ENCODE data around the gene ZNF81. TPM values are rescaled to one million over a fixed set of nuclear protein-coding genes. Genes with fewer than 3 reads are reported as not detected.

ZNF81 gene
- total and polyA plus RNA-seq, 2 of the 13 experiments (the other 11 are each of a cell fraction or from before 2014, with no cell fraction given), result 1.4 to 3.2 TPM

DNA sequence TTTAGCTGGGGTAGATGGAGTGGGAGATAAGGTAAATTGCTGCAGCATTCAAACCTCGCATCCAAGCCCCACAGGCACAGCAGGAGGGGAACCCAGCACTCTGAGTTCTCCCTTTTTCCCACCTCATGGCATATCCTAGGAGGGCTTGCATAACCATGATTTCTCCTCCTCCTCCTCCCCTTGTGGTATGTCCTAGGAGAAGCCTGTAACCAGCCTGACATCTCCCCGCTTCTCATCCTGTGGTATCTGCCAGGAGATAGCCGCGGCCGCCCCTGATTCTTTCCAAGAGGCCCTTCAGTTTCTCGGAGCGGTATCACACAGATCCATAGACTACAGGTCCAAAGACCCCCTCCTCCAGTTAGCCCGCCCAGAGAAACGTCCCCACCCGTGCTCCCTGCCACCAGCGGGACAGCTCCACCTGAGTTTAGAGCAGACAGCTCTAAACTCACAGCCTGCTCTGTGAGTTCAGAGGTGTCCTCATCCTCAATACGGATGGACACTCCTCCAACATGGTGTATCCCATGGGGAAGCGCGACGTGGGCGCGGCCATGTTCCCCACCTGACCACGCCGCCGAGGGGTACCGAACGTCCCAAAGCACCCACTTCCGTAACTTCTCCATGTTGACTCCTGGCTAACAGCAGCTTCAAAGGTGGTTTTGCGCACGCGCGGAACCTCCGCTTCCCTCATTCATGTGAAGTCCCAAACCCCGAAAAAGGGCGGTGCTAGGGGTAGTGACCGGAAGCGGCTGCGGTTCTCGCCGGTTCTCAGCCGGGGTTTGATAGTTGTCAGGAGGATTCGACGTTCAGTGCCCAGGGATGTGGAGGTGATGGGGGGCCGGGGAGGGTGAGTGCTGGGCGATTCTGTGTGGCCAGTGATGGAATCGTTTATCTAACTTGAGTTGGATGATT is at the start of gene ZNF81 (continued):
- TF ChIP-seq, protein P1, sequence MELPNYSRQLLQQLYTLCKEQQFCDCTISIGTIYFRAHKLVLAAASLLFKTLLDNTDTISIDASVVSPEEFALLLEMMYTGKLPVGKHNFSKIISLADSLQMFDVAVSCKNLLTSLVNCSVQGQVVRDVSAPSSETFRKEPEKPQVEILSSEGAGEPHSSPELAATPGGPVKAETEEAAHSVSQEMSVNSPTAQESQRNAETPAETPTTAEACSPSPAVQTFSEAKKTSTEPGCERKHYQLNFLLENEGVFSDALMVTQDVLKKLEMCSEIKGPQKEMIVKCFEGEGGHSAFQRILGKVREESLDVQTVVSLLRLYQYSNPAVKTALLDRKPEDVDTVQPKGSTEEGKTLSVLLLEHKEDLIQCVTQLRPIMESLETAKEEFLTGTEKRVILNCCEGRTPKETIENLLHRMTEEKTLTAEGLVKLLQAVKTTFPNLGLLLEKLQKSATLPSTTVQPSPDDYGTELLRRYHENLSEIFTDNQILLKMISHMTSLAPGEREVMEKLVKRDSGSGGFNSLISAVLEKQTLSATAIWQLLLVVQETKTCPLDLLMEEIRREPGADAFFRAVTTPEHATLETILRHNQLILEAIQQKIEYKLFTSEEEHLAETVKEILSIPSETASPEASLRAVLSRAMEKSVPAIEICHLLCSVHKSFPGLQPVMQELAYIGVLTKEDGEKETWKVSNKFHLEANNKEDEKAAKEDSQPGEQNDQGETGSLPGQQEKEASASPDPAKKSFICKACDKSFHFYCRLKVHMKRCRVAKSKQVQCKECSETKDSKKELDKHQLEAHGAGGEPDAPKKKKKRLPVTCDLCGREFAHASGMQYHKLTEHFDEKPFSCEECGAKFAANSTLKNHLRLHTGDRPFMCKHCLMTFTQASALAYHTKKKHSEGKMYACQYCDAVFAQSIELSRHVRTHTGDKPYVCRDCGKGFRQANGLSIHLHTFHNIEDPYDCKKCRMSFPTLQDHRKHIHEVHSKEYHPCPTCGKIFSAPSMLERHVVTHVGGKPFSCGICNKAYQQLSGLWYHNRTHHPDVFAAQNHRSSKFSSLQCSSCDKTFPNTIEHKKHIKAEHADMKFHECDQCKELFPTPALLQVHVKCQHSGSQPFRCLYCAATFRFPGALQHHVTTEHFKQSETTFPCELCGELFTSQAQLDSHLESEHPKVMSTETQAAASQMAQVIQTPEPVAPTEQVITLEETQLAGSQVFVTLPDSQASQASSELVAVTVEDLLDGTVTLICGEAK (IDR thresholded peaks at IDR 0.05), result no peak
- TF ChIP-seq, protein P1 (CRISPR knock-in tag; IDR thresholded peaks at IDR 0.05), result no peak
- no peak for TF ChIP-seq ZNF891 (CRISPR knock-in tag; IDR thresholded peaks at IDR 0.05)
- TF ChIP-seq ZNF510 (CRISPR knock-in tag; IDR thresholded peaks at IDR 0.05; ENCODE audit: low read depth), result no peak
- TF ChIP-seq MXI1 (IDR thresholded peaks at IDR 0.05; ENCODE audit: borderline replicate concordance, low read depth, low read length), result peak; percentile 82; the same call in 1 of the 3 replicates
- no peak for TF ChIP-seq SRY (CRISPR knock-in tag; IDR thresholded peaks at IDR 0.05)
- no peak for TF ChIP-seq MED1 (CRISPR knock-in tag; IDR thresholded peaks at IDR 0.05)
- peak; percentile 54 for TF ChIP-seq PHF8 (CRISPR knock-in tag; IDR thresholded peaks at IDR 0.05)
- TF ChIP-seq SYNCRIP (IDR thresholded peaks at IDR 0.05; ENCODE audit: insufficient read depth, low read depth, low read length), result no peak
- no peak for TF ChIP-seq CHD2 (IDR thresholded peaks at IDR 0.05; ENCODE audit: low read depth, low read length)
- TF ChIP-seq, protein P2, sequence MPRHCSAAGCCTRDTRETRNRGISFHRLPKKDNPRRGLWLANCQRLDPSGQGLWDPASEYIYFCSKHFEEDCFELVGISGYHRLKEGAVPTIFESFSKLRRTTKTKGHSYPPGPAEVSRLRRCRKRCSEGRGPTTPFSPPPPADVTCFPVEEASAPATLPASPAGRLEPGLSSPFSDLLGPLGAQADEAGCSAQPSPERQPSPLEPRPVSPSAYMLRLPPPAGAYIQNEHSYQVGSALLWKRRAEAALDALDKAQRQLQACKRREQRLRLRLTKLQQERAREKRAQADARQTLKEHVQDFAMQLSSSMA (CRISPR knock-in tag; IDR thresholded peaks at IDR 0.05), result no peak
- TF ChIP-seq GATAD2A (CRISPR knock-in tag; IDR thresholded peaks at IDR 0.05), result 0 out of 2 replicates have a peak, but pooled peaks have one; percentile 23
- no peak for TF ChIP-seq PHB2 (IDR thresholded peaks at IDR 0.05; ENCODE audit: partially characterized antibody)
- TF ChIP-seq KLF13 (CRISPR knock-in tag; IDR thresholded peaks at IDR 0.05), result no peak
- TF ChIP-seq ZNF225 (CRISPR knock-in tag; IDR thresholded peaks at IDR 0.05), result no peak
- 0 out of 2 replicates have a peak, but pooled peaks have one; percentile 32 for TF ChIP-seq ZBTB7B (CRISPR knock-in tag; IDR thresholded peaks at IDR 0.05)
- no peak for TF ChIP-seq SNAI1 (CRISPR knock-in tag; IDR thresholded peaks at IDR 0.05; ENCODE audit: borderline replicate concordance)
